NOMO-1 (cell line): ENCODE measurements around the gene NYAP2.

Experiments
- DNase-seq, 2 experiments: peaks; one replicate each; lab custom pipeline; 2025; ENCODE audit not compliant: unreplicated experiment in 2 of 2; lab: John Stamatoyannopoulos, UW

NYAP2 gene

DNA sequence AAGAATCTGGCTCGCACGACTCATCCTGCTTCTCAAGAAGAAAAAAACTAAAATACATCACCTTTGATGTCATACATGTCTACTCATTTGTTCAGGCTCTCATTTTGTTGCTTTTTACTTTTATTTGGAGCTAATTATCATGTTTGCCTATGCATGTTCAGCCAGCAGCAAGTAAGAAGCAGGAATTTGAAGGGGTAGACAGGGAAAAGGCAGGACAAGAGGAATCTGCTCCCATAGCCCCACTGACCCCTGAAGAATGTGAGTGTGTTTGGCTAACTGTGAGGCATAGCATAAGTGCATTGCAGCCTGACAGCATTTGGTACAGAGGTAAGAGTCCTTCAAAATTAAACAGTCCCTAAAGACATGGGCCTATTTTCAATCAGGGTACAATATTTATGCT lies 72.7 kb downstream of the NYAP2 start:
- DNase-seq = no peak

DNA sequence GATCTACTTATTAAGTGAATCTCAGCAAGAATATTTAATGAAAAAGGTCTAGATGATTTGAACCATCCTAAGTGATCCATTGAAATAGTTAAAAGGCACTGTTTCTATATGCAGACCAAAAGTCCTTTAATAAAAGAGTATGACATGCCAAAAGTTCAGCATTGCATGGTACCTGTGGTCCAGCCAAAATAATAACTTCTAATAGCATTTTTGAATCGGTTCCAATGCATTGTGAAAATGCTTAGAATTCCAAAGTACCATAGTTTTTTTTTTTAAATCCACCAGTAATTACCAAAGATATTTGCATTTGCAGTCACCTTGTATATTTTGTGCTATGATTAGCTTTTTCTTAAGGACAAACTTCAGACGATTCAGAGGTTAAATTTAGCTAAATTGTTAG lies 79.9 kb downstream of the NYAP2 start:
- no peak for DNase-seq

DNA sequence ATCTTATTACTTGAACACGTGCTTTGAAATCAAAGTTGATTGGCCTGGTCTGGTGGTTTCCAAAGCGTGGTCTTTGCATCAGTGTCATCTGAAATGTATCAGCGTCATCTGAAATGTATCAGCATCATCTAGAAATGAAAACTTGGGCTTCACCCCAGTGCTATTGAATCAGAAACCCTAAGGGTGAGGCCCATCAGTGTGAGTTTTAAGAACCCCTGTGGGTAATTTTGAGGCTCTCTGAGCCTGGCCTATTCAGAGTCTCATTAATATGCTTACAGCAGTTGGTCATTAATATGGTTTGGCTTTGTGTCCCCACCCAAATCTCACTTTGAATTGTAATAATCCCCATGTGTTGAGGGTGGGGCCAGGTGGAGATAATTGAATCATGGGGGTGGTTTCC lies 85.2 kb downstream of the NYAP2 start:
- DNase-seq = no peak

DNA sequence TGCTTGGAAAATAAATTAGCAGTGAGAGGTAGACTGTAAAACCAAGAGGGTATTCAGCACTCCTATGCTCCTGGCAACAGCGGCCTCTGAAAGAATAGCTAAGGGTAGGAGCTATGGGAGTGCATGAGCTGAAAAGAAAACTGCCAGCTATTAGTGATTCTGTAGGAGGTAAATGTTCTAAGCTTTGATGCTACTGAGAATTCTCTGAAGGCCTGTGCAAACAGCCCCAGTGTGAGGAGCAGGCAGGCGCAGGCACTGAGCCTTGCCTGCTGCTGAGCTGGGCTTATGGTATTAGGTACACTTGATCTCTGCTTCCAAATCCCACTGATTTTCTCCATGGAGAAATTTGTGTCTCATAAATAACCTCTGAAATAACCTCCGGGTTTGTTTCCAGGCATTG lies 86.7 kb downstream of the NYAP2 start:
- no peak for DNase-seq

DNA sequence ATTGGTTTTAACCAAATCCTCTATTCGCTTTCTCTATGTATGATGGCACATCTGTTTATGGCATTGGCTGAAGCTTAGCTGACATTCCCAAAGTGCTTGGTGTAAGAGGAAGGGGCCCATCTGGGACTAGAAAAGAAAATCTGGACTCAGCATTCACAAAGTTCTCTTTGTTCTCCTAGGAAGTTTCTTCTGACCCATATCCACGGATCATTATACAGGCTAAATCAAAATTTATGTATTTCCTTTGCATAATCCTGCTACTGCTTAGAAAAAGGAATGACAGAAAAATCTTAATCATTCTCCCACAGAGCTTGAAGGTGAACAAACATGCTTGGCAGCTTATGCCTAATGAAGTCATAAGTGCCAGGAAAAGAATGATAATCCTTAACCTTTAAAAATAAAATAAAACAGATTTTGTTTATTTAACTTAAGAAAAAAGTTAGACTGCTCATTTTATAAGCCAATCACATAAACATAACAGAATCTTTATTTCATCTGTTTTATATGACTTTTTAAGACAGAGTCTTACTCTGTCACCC lies 88.4 kb downstream of the NYAP2 start:
- DNase-seq = no peak

- DNase-seq = peak in 1 of 2 experiments; percentile 20
Observed at GRCh38 chr2:225488743-225489142, 89.2 kb downstream of the NYAP2 start.

GRCh38 chr2:225493420-225494099 lies 94.0 kb downstream of the NYAP2 start:
- no peak for DNase-seq

GRCh38 chr2:225494100-225494459 lies 94.6 kb downstream of the NYAP2 start:
- no peak for DNase-seq

DNA sequence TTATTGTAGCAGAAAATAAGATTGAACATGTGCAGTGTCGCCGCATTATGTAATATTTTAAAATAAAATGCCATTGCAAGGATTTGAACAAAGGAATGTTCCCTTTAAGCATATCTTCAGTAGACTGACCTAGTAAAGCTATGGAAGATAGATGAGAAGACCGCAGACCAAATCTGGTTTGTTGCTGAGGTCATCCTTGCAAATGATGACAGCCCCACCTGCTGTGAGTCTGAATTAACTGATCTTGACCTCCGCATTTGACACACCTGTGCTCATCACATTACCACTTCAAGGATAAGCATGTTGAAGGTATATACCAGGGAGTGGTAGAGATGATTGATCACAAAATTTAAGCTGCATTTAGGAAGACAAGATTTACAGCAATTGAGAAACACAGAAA lies 96.2 kb downstream of the NYAP2 start:
- DNase-seq = no peak

DNA sequence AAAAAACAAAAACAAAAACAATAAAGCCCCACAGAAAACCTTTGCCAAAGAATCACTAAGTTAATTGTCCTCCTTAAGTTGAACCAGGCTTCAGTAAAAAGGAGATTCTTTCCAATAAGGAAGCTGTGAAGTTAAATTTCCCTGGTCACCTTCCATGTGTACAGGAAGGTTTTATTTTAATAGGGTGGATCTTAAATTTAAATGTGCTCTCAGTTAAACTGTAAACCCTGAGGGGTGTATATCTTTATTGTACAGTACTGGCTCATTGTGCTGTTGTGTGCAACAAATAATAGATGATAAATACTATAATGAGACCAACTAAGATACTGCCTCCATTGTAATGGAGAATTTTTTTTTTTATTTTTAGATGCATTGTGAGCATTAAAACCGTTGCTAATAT lies 97.1 kb downstream of the NYAP2 start:
- DNase-seq = no peak

- no peak for DNase-seq
Observed at GRCh38 chr2:225497166-225497565, 97.7 kb downstream of the NYAP2 start.

GRCh38 chr2:225501022-225501421 lies 101.5 kb downstream of the NYAP2 start:
- no peak for DNase-seq

DNA sequence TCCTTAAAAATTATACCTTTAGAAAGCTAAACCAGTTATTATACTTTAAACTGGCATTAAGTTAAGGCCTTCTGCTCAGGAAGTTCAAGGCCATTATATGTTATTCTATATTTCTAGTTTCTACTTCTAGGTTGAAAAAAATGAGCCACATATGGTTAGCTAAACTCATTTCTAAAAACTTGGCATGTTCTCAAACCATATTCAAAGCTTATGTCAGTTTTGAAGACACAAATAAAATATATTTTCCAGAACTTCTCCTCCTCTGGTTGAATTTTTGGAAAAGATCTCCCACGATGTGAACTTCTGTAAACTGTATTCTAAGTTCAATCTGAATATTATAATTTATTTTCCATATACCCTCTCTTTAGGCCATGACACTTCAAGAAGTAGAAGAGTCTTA lies 103.5 kb downstream of the NYAP2 start:
- DNase-seq = no peak

GRCh38 chr2:225510796-225511195 lies 111.3 kb downstream of the NYAP2 start:
- DNase-seq = no peak

GRCh38 chr2:225512469-225512868 lies 113.0 kb downstream of the NYAP2 start:
- DNase-seq = no peak

- DNase-seq = no peak
Observed at GRCh38 chr2:225512876-225513540, 113.5 kb downstream of the NYAP2 start.

- DNase-seq = no peak
Observed at GRCh38 chr2:225515033-225515432, 115.5 kb downstream of the NYAP2 start.

- DNase-seq = no peak
Observed at GRCh38 chr2:225526760-225527390, 127.4 kb downstream of the NYAP2 start.

GRCh38 chr2:225531559-225531958 lies 132.0 kb downstream of the NYAP2 start:
- no peak for DNase-seq

GRCh38 chr2:225532096-225532495 lies 132.6 kb downstream of the NYAP2 start:
- no peak for DNase-seq

- no peak for DNase-seq
Observed at GRCh38 chr2:225534037-225534436, 134.5 kb downstream of the NYAP2 start.

DNA sequence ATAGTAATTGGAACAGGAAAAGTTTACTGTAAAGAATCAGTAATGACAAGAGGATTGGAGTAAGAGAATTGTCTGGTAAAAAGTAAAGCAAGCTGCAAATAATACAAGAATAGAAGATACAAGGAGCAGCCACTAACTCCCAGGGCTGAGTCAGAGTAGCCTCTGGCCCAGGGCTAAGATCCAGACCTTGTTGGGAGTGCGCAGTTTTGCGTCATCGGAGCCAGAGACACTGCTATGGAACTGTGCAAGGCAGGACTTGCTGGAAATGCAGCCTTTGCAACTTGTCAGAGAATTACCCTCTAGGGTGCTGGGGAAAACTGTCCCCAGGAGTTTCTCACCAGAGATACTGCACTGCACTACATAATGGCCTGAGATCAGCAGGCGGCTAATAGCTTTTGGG lies 135.2 kb downstream of the NYAP2 start:
- no peak for DNase-seq
